Vagina (tissue), 2 donors: ENCODE measurements around the gene SCAMP5. TPM values are rescaled to one million over a fixed set of nuclear protein-coding genes. Genes with fewer than 3 reads are reported as not detected.
A peak's percentile ranks its signal among the peaks of the same experiment; 100 is the strongest.

ENCODE experiments used
- DNase-seq, 2 donors: peaks; one replicate each; pipeline ENCODE4 v3.0.0-alpha.2; 2017; ENCODE audit errors: extremely low spot score in 2 of 2
- H3K27ac ChIP-seq: fragments of 200-600 bp; sonication (generic); one replicate; pipeline ENCODE4 v1.5.1; 2019
- H3K27me3 ChIP-seq: fragments of 200-600 bp; sonication (generic); one replicate; pipeline ENCODE4 v1.5.1; 2019
- H3K36me3 ChIP-seq, 2 donors: fragments of 200-600 bp; sonication (generic); one replicate each; pipeline ENCODE4 v1.5.1; 2017 to 2019
- H3K4me1 ChIP-seq: fragments of 200-600 bp; sonication (generic); one replicate; pipeline ENCODE4 v1.5.1; 2019
- H3K4me3 ChIP-seq, 2 donors: fragments of 200-600 bp; sonication (generic); 1 replicate in 1 of 2; 2 replicates in 1 of 2; pipeline ENCODE4 v1.5.1; 2016 to 2019
- H3K9me3 ChIP-seq: fragments of 200-600 bp; sonication (generic); one replicate; pipeline ENCODE4 v1.5.1; 2019
- CTCF ChIP-seq, 3 experiments: fragments of 450-650 bp in 2 of 3; fragments of 200-600 bp in 1 of 3; sonication (generic) in 1 of 3; IDR thresholded peaks; one replicate each; pipeline ENCODE4 v1.5.1; 2017 to 2019; ENCODE audit warnings: antibody characterized with exemption in 3 of 3, mild to moderate bottlenecking in 2 of 3, moderate library complexity in 2 of 3
- POLR2A ChIP-seq, 2 donors: fragments of 450-650 bp; IDR thresholded peaks; one replicate each; pipeline ENCODE4 v1.6.1; 2017; ENCODE audit warnings: antibody characterized with exemption in 2 of 2, mild to moderate bottlenecking in 2 of 2, moderate library complexity in 2 of 2
- POLR2AphosphoS5 ChIP-seq, 2 donors: sonication (generic); formaldehyde crosslinking; IDR thresholded peaks; one replicate each; pipeline ENCODE4 v1.9.0; 2017; ENCODE audit warnings: antibody characterized with exemption in 2 of 2, mild to moderate bottlenecking in 2 of 2, low read depth in 1 of 2; ENCODE audit not compliant: insufficient read depth in 1 of 2
- intact Hi-C: fragments of 100-400 bp; cut with DNase I; formaldehyde crosslinking; loops from one replicate; pipeline ENCODE4 v1.15.1; 2023
- total RNA-seq: library from RNA; depleted of rRNA; stranded (reverse); fragments of >200 nt; gene quantifications from one replicate; pipeline ENCODE4 v1.2.3, GENCODE V29; 2016

Gene SCAMP5
- total RNA-seq, 1 donor from 2014 or later, result 6.6 TPM

- peaks cover 7% of the 10 kb centered on the region for H3K4me1 ChIP-seq
- H3K4me3 ChIP-seq, result no peak overlapping the region
- H3K36me3 ChIP-seq, result no peaks in the 10 kb centered on the region
- no peak for DNase-seq
- no peaks in the 10 kb centered on the region for H3K27me3 ChIP-seq
- intact Hi-C loops, result no loop called here
- no peak overlapping the region for H3K27ac ChIP-seq
- TF ChIP-seq CTCF (IDR thresholded peaks at IDR 0.05) (no peak), POLR2AphosphoS5 (IDR thresholded peaks at IDR 0.05; ENCODE audit: insufficient read depth in 1 of 2, low read depth in 1 of 2) (no peak), POLR2A (IDR thresholded peaks at IDR 0.05) (no peak)
- no peaks in the 10 kb centered on the region for H3K9me3 ChIP-seq
Observed at GRCh38 chr15:74994236-74994635, 1.1 kb upstream of the SCAMP5 start.

- H3K9me3 ChIP-seq, result no peaks in the 10 kb centered on the region
- peaks cover 7% of the 10 kb centered on the region for H3K4me1 ChIP-seq
- DNase-seq, result no peak
- no peaks in the 10 kb centered on the region for H3K36me3 ChIP-seq
- TF ChIP-seq POLR2AphosphoS5 (IDR thresholded peaks at IDR 0.05; ENCODE audit: insufficient read depth in 1 of 2, low read depth in 1 of 2) (no peak), POLR2A (IDR thresholded peaks at IDR 0.05) (no peak), CTCF (IDR thresholded peaks at IDR 0.05) (no peak)
- H3K27ac ChIP-seq, result no peak overlapping the region
- H3K27me3 ChIP-seq, result no peaks in the 10 kb centered on the region
- intact Hi-C loops, result no loop called here
- peak overlapping the region in 1 of 2 donors; percentile 58 for H3K4me3 ChIP-seq
Observed at GRCh38 chr15:74994685-74995084, 678 bp upstream of the SCAMP5 start.

GRCh38 chr15:74995779-74996765, 709 bp downstream of the SCAMP5 start:
- H3K27ac ChIP-seq, result no peak overlapping the region
- no peak for DNase-seq
- TF ChIP-seq POLR2AphosphoS5 (IDR thresholded peaks at IDR 0.05; ENCODE audit: insufficient read depth in 1 of 2, low read depth in 1 of 2), result no peak
- TF ChIP-seq CTCF (IDR thresholded peaks at IDR 0.05), result no peak
- no peak for TF ChIP-seq POLR2A (IDR thresholded peaks at IDR 0.05)
- no peaks in the 10 kb centered on the region for H3K36me3 ChIP-seq
- H3K4me3 ChIP-seq, result peak overlapping the region; percentile 56 to 58
- intact Hi-C loops, result no loop called here
- H3K27me3 ChIP-seq, result no peaks in the 10 kb centered on the region
- H3K9me3 ChIP-seq, result no peaks in the 10 kb centered on the region
- peaks cover 7% of the 10 kb centered on the region for H3K4me1 ChIP-seq

- no peaks in the 10 kb centered on the region for H3K9me3 ChIP-seq
- no peak for TF ChIP-seq CTCF (IDR thresholded peaks at IDR 0.05)
- no peak for TF ChIP-seq POLR2A (IDR thresholded peaks at IDR 0.05)
- TF ChIP-seq POLR2AphosphoS5 (IDR thresholded peaks at IDR 0.05; ENCODE audit: insufficient read depth in 1 of 2, low read depth in 1 of 2), result no peak
- intact Hi-C loops, result no loop called here
- no peaks in the 10 kb centered on the region for H3K27me3 ChIP-seq
- H3K4me1 ChIP-seq, result peaks cover 7% of the 10 kb centered on the region
- H3K27ac ChIP-seq, result no peak overlapping the region
- no peak overlapping the region for H3K4me3 ChIP-seq
- no peak for DNase-seq
- no peaks in the 10 kb centered on the region for H3K36me3 ChIP-seq
Observed at GRCh38 chr15:74997141-74997540, 1.8 kb downstream of the SCAMP5 start.

DNA sequence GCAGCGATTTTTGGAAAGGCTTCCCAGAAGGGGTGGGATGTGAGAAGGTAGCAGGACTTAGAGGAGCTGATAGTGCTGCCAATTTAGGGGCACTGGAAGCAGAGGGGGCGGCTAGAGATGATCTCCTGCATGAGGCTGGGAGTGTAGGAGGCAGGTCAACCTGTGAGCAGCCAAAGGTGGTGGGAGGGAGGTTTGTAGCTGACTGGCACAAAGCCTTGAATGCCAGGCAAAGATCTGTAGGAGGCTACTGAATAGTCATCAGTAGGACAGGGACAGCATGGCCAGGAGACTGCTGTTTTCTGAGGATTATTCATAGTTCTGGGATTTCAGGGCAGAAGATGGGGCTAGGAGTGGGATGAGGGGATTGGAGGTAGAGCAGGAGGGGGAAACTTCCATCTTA, 2.2 kb downstream of the SCAMP5 start:
- Histone ChIP-seq H3K36me3 (no peaks in the 10 kb centered on the region), H3K4me1 (peaks cover 7% of the 10 kb centered on the region), H3K4me3 (no peak overlapping the region), H3K27me3 (no peaks in the 10 kb centered on the region), H3K9me3 (no peaks in the 10 kb centered on the region), H3K27ac (no peak overlapping the region)
- no peak for DNase-seq
- intact Hi-C loops, result no loop called here
- TF ChIP-seq CTCF (IDR thresholded peaks at IDR 0.05) (no peak), POLR2AphosphoS5 (IDR thresholded peaks at IDR 0.05; ENCODE audit: insufficient read depth in 1 of 2, low read depth in 1 of 2) (no peak), POLR2A (IDR thresholded peaks at IDR 0.05) (no peak)
